ENCODE results near the gene DMTF1.
"Not testable (repeated sequence)": the region's sequence is repeated elsewhere in the genome, so short reads cannot be mapped to it uniquely, and the experiment has no call there.

DNA sequence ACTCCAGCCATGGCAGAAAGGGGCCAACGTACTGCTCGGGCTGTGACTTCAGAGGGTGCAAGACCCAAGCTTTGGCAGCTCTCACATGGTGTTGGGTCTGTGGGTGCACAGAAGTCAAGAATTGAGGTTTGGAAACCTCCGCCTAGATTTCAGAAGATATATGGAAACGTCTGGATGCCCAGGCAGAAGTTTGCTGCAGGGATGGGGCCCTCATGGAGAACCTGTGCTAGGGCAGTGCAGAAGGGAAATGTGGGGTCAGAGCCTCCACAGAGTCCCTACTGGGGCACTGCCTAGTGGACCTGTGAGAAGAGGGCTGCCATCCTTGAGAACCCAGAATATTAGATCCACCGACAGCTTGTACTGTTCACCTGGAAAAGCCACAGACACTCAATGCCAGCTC, 93.4 kb downstream of the DMTF1 start:
- TF ChIP-seq, protein P1, sequence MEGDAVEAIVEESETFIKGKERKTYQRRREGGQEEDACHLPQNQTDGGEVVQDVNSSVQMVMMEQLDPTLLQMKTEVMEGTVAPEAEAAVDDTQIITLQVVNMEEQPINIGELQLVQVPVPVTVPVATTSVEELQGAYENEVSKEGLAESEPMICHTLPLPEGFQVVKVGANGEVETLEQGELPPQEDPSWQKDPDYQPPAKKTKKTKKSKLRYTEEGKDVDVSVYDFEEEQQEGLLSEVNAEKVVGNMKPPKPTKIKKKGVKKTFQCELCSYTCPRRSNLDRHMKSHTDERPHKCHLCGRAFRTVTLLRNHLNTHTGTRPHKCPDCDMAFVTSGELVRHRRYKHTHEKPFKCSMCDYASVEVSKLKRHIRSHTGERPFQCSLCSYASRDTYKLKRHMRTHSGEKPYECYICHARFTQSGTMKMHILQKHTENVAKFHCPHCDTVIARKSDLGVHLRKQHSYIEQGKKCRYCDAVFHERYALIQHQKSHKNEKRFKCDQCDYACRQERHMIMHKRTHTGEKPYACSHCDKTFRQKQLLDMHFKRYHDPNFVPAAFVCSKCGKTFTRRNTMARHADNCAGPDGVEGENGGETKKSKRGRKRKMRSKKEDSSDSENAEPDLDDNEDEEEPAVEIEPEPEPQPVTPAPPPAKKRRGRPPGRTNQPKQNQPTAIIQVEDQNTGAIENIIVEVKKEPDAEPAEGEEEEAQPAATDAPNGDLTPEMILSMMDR (IDR thresholded peaks at IDR 0.05), result not testable (repeated sequence)
- TF ChIP-seq POLR2A, POLR2AphosphoS5 (IDR thresholded peaks at IDR 0.05): not testable (repeated sequence)
